HL-60 (cell line): ENCODE measurements around the gene LAMA5.

Source experiments
- DNase-seq, 2 experiments: peaks; one replicate each; pipeline ENCODE4 v3.0.0-alpha.2; 2010 to 2020; ENCODE audit warnings: low read depth in 1 of 2, low spot score in 1 of 2
- H3K27ac ChIP-seq: fragments of 250-450 bp; sonication (Bioruptor Pico); replicated peaks from 2 replicates; pipeline ENCODE4 v1.5.1; 2020; ENCODE audit warnings: mild to moderate bottlenecking, moderate library complexity
- H3K27me3 ChIP-seq: fragments of 250-450 bp; sonication (Bioruptor Pico); 2 replicates; pipeline ENCODE4 v1.5.1; 2021; ENCODE audit warnings: mild to moderate bottlenecking, moderate library complexity; ENCODE audit not compliant: insufficient read depth, poor library complexity, severe bottlenecking
- H3K4me3 ChIP-seq: replicated peaks from 2 replicates; pipeline ENCODE4 v1.5.1; 2011; ENCODE audit warnings: mild to moderate bottlenecking, control low read depth, low read length; ENCODE audit not compliant: insufficient read depth
- CTCF ChIP-seq: IDR thresholded peaks from one replicate; pipeline ENCODE4 v1.5.1; 2011; ENCODE audit warnings: low read length, control low read depth, inconsistent platforms; ENCODE audit not compliant: insufficient read depth
- GABPA ChIP-seq: IDR thresholded peaks from 2 replicates; pipeline ENCODE4 v1.6.1; 2012; ENCODE audit warnings: low read depth
- POLR2AphosphoS5 ChIP-seq: IDR thresholded peaks from 2 replicates; pipeline ENCODE4 v1.6.1; 2012; ENCODE audit warnings: low read depth
- REST ChIP-seq: IDR thresholded peaks from 2 replicates; pipeline ENCODE4 v1.6.1; 2012; ENCODE audit warnings: low read depth; ENCODE audit not compliant: insufficient replicate concordance
- SPI1 ChIP-seq: IDR thresholded peaks from 2 replicates; pipeline ENCODE4 v1.6.1; 2012; ENCODE audit warnings: low read depth, mild to moderate bottlenecking, borderline replicate concordance

The LAMA5 gene

GRCh38 chr20:62336329-62336728 is 30.8 kb downstream of the LAMA5 start:
- no peak for DNase-seq
- no peak overlapping the region for H3K27ac ChIP-seq

GRCh38 chr20:62335532-62335931 is 31.6 kb downstream of the LAMA5 start:
- H3K4me3 ChIP-seq, result no peak overlapping the region
- DNase-seq, result no peak
- TF ChIP-seq GABPA (no peak), POLR2AphosphoS5 (no peak), SPI1 (no peak), CTCF (no peak), REST (no peak)
- H3K27me3 ChIP-seq, result no peaks in the 10 kb centered on the region
- H3K27ac ChIP-seq, result no peak overlapping the region

More at GRCh38 chr20:62336329-62336728, 30.8 kb downstream of the LAMA5 start:
- Histone ChIP-seq H3K27me3 (no peaks in the 10 kb centered on the region), H3K4me3 (no peak overlapping the region)
- TF ChIP-seq REST (no peak), POLR2AphosphoS5 (no peak), CTCF (no peak)

- H3K4me3 ChIP-seq, result no peak overlapping the region
- TF ChIP-seq POLR2AphosphoS5 (no peak), GABPA (no peak), SPI1 (no peak), CTCF (no peak), REST (no peak)
- H3K27ac ChIP-seq, result no peak overlapping the region
- no peak for DNase-seq
- no peaks in the 10 kb centered on the region for H3K27me3 ChIP-seq
Observed at GRCh38 chr20:62334881-62335280, 32.2 kb downstream of the LAMA5 start.
